NCI-H2196 (cell line): Measurements from ENCODE around the gene FAM120A.

Source experiments
- DNase-seq: peaks from one replicate; lab custom pipeline; 2025; ENCODE audit not compliant: unreplicated experiment; lab: John Stamatoyannopoulos, UW

Gene FAM120A

DNA sequence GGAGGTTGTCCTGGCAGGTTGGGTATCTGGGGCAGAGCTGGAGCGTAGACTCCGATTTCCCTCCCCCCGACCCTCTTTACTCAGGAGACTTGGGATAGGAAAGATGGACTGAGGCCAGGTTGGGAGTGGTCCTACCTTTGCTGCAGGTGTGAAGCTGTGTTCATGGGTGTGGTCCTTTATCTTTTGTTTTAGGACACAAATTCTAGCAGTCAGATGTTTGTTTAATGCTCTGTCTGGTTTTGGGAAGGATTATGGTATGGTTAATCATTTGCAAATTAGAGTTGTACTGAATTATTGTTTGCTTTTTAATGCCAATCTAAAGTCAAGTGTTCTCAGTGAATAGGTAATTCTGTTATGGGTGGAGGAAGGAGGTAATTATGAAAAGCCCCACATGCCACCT lies 16.0 kb downstream of the FAM120A start:
- DNase-seq: no peak

DNA sequence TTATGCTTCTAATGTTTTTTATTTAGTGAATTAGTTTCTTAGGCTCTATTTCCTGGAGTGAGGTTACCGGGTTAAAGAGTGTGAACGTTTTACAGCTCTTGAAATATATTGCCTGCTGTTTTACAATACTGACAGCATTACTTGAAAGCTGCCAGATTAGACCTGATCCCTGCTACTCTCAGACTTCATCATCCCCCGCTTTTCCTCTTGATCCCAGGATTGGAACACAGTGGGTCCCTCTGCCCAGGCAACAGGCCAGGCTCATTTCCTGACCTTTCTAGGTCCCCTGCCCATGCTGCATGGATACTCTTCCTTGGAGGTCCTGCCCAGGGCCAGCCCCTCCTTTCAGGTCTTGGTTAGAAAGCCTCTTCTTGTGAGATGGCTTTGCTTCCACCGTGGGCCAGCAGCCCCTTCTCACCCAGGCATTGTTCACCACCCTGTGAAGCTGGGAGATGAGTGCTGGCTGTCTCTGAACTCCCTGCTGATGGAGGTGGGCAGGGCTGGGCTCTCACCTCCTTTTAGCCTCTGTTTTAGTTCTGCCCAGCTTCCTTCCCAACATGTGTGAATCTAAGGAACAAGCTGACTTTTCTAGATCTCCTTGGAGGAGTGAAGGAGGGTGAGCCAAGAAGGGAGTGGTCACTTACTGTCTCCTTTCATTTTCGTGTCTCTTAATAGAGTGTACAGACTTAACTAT lies 17.4 kb downstream of the FAM120A start:
- no peak for DNase-seq

DNA sequence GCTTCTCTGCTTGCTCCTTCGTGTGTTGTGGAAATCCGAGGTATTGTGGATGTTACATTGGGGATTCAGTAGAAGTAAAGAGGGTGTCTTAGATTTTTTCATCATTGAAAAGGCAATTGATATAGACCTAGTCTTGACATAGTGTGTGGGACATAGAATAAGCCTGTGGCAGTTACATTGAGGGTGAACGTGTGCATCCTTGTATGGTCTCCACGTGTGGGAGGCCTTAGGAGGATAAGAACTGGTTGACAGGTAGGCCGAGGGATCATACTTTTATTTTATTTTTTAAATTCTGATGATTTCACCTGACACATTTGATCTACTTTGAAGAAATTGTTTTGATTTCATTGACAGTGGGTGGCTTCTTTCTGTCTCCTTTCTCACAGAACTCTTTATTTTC lies 18.9 kb downstream of the FAM120A start:
- DNase-seq: no peak

DNA sequence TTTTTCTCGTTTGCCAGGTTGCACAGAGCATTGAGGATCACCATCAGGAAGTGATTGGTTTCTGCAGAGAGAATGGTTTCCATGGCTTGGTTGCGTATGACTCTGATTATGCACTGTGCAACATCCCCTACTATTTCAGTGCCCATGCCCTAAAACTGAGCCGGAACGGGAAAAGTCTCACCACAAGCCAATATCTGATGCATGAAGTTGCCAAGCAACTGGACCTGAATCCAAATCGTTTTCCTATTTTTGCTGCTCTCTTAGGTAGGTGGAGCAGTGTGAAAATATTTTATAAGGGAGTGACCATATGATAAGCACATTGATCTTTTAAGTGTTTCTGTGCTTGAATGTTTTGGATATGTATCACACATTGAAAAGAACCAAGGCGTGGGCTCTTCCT lies 19.6 kb downstream of the FAM120A start:
- DNase-seq: no peak

DNA sequence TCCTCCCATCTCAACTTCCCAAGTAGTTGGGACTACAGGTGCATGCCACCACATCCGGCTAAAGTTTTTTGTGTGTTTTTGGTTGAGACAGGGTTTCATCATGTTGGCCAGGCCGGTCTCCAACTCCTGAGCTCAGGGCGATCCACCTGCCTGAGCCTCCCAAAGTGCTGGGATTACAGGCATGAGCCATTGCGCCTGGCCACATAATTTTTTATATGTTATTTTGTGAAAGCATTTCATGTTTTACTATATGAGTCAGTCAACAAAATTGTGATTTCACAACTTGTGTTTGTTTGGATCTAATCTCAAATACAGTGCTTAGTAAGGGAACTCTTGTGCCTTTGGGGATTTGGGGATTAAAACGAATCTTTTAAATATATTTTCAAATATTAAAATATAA lies 21.9 kb downstream of the FAM120A start:
- DNase-seq: no peak

DNA sequence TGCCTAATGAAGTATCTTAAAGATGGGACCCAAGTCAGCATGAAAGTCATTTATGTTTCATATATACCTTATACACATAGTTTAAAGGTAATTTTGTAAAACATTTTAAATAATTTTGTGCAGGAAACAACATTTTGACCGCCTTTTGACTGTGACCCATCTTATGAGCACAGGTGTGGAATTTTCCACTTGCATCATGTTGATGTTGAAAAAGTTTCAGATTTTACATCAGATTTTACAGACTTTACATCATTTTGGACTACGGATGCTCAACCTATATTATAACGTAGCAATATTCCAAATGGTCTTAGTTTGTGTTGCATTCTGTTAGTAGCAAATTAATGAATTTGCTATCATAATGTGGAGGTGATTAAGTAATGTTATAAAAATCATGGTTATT lies 23.6 kb downstream of the FAM120A start:
- DNase-seq: no peak

GRCh38 chr9:93475856-93476255 lies 24.4 kb downstream of the FAM120A start:
- no peak for DNase-seq

GRCh38 chr9:93476924-93477323 lies 25.4 kb downstream of the FAM120A start:
- no peak for DNase-seq

DNA sequence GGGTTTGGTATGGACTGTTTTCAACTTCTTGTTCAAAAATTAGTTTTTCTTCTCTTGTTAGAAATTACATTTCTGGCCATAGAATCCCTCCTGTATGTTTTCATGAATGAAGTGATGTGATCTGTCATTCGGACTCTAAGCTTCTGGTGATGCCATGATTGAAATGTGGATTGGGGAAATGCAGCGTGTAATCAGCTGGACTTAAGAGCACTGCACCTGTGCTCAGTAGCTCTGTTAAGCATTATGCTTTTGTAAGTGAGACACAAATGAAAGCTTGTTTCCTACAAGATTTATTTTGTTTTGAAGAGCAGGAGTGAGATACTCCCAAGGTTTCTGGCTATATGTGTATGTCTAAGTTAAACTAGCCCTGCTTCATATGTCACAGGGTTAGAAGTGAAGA lies 25.9 kb downstream of the FAM120A start:
- DNase-seq: no peak

GRCh38 chr9:93479726-93480125 lies 28.2 kb downstream of the FAM120A start:
- no peak for DNase-seq

DNA sequence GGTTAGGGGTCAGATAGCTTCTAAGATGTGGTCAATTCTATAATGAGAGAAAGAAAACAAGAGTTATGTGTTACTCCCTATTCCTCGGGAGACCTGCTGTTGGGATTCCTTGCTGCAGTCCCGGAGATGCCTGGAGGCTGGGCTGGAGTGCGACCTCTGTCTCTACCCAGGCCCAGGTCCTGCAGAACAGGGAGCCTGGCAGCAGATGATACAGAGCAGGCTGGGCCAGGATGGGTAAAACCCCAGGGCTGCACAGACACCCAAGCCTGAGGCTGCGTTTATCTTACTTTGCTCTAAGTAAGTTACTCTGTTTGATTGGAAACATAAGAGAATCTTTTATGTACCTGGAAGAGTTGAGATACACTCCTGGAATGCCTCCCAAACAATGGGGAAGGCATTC lies 28.8 kb downstream of the FAM120A start:
- no peak for DNase-seq

DNA sequence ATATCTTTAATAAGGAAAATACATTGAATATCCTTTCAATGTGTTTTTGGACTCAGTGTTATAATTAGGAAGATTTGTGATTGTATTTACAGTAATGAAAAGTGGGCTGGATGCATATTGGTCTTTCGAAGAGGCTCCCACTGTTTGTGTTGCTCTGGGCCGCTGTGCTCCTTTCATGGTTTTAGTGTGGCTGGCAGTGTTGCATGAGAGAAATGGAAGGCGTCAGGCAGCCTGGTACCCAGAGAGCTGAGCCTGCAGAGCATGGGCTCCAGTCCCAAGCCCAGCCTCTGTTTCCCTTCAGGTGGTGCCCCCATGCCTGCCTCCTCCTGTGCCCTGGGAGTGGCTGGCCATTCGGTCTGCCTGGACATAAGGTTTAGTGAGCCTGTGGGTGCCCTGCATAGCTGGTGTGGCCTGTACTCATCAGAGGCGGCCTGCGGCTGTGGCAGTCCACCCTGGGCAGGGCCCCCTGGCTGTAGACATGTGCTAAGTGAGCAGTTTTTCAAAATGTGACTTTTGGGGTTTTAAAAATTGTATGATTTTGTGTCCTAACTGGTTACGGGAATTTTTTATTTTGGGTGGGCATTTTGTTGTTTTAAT lies 29.3 kb downstream of the FAM120A start:
- DNase-seq: no peak

DNA sequence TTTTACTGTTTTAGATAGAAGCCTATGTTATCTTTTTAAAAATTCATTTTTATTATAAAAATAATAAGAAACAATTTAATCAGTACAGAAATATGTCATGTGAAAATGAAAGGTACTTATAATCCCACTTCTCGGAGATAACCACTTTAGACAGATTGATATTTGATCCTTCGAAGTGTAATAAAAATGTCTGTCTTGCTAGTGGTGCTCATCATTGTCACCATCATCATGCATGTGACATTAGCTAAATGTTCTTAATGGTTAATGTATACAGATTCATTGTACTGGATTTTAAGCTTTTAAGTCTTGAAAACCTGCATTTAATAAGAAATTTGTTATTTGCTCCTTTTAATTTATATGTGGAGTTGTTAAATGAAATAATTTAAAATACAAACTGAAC lies 32.0 kb downstream of the FAM120A start:
- DNase-seq: no peak

DNA sequence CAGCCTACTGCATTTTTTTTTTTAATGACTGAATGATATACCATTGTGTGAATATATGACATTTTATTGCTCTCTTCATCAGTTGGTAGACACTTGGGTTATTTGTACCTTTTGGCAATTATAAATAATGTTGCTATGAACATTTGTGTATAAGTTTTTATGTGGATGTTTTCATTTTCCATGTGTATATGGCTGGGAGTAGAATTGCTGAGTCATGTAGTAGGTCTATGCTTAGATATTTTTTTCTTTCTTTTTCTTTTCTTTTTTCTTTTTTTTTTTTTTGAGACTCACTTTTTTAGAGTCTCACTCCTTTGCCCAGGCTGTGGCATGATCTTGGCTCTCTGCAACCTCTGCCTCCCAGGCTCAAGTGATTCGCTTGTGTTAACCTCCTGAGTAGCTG lies 34.8 kb downstream of the FAM120A start:
- no peak for DNase-seq

DNA sequence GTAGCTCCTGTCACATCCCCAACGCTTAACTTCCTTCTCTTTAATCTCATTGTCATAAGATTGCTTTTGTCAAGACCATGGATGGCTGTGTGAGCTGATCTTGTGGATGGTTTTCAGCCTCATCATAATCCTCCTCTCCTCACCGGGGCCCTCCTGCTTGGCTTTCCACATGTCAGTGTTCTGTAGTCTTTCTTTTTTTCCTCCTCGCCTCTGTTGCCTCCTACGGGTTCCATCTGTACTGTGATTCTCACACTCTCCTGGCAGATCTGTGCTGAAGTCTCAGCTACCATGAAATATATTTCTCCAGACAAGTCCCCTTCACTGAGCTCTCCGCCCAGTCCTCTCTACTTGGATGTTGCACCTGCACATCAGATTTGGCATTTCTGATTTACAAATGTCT lies 36.8 kb downstream of the FAM120A start:
- no peak for DNase-seq

DNA sequence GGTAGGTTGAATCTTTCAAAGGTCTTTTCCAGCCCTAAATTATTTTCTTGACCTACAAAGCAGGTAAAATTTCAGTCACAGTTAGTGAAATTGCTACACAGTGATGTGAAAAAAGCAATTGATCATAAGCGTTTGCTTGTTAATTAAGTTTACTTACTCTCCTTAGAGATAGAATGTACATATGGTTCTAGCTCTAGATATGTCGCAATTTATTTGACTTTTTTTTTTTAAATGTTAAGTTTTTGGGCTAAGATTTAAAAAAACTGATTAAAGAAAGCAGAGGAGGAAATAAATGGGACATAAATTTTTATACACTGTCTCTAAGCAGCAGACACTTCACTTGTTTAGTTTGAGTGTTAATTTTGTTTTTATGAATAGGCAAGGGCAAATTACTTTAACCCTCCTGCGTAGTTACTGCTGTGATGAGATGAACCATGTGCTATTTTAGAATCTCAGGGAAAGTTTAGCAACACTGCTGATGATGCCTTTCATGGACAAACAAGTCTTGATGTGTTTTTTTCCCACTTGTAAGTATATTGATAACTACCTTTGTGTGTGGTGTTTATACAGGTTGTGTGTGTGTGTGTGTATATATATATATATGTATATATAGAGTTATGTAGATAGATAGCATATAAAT lies 40.2 kb downstream of the FAM120A start:
- DNase-seq: no peak

GRCh38 chr9:93492327-93492726 lies 40.8 kb downstream of the FAM120A start:
- no peak for DNase-seq

DNA sequence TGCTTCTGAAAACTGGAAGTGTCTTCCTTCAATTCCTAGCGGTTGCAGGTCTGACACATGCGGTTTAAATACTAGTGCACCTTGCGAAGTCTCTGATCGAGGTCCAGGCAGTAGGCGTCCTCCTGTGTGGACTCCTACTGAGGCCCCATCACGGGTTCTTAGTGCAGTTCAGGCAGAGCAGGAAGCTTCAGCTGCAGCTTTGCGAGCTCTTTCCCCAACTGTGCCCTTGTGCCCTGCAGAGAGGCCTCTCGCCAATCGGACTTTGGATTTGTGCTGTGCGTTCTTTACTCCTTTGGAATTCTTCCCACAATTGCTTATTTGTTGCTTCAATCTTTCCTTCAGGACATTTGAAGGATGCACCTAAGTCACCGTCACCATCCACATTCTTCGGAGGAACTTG lies 42.5 kb downstream of the FAM120A start:
- DNase-seq: no peak

DNA sequence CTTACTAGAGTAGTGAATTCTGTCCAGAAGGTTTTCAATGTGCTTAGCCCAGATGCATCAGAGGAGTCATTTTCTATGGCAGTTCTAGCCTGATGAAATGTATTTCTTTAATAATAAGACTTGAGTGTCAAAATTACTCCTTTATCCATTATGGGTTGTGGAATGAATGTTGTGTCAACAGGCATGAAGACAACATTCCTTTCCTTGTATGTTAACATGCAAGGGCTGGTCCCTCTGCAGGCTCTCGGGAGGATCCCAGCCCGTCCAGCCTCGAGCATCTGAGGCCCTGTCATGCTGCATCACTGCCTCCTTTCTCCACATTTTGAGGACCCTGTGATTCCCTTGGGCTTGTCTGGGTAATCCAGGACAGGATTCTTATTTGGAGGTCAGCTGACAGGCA lies 44.8 kb downstream of the FAM120A start:
- DNase-seq: no peak

- no peak for DNase-seq
These were observed 49.2 kb downstream of the FAM120A start for GRCh38 chr9:93500571-93501298.

GRCh38 chr9:93501406-93501805 lies 49.9 kb downstream of the FAM120A start:
- no peak for DNase-seq

DNA sequence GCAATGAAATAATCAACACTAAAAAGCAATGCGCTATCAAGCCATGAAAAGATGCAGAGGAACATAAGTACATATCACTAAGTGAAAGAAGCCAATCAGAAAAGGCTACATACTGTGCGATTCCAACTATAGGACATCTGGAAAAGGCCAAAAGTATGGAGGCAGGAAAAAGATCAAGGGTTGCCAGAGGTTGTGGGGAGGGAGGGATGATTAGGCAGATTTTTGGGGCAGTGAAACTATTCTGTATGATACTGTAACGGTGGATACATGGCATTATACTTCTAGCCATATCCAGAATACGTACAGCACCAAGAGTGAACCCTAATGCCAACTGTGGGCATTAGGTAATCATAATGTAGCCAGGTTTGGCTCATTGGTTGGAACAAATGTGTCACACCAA lies 51.9 kb downstream of the FAM120A start:
- no peak for DNase-seq
